GM12892 (cell line): ENCODE results near the gene MIOS.

Experiments used
- POLR2A ChIP-seq: IDR thresholded peaks from 2 replicates; pipeline ENCODE4 v1.6.1; 2011; ENCODE audit warnings: low read depth, low read length, control low read depth
- TAF1 ChIP-seq: IDR thresholded peaks from 2 replicates; pipeline ENCODE4 v1.6.1; 2011; ENCODE audit warnings: low read depth, mild to moderate bottlenecking, control low read depth, low read length, borderline replicate concordance

GRCh38 chr7:7552199-7552598 lies 14.5 kb upstream of the MIOS start:
- no peak for TF ChIP-seq POLR2A
- no peak for TF ChIP-seq TAF1
